ENCODE data around the gene MALSU1.

DNA sequence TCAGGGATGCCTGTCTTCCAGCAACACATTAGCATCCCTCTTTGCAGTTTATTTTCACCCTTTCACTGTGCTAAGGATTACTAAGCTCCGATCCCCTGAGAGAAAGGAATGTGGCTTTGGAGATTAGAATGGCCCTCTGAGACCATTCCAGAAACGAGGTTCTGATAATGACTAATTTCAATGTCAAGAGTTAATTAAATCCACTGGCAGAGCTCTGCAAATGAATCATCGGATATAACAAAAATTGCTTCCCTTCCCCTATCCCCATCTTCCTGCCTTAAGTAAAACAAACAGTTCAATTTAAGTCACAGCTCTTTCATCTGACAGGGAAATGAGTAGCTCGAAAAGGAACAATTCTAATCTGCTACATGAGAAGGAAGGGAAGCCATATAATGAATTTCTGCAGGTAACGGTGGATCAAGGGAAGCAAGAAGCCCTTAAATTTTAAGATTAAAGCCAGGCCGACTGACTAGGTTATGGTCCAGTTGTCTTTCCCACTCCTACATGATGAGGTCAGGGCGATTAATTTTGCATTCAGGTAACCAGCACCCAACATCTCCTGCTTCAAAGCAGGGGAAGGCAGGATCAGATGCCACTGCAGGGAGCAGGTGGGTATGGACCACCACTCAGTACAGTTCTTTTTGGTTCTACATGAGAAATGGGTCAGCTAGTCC, 50.5 kb downstream of the MALSU1 start:
- no peak for TF ChIP-seq ZFP36 (IDR thresholded peaks at IDR 0.05; ENCODE audit: borderline replicate concordance, low read depth, low read length, partially characterized antibody)
- TF ChIP-seq ZNF274 (CRISPR knock-in tag; IDR thresholded peaks at IDR 0.05) = no peak
- TF ChIP-seq SNRNP70 (IDR thresholded peaks at IDR 0.05; ENCODE audit: low read depth, low read length) = no peak
- TF ChIP-seq ZNF281 (CRISPR knock-in tag; IDR thresholded peaks at IDR 0.05; ENCODE audit: borderline replicate concordance) = no peak
- no peak for TF ChIP-seq CBX2 (IDR thresholded peaks at IDR 0.05; ENCODE audit: low read depth, low read length)
- no peak for TF ChIP-seq CBX2 (CRISPR knock-in tag; IDR thresholded peaks at IDR 0.05; ENCODE audit: low read depth)
- TF ChIP-seq POLR2A (IDR thresholded peaks at IDR 0.05; ENCODE audit: insufficient read depth in 1 of 2, low read depth in 2 of 2, low read length in 2 of 2) = no peak
- no peak for TF ChIP-seq CTCF (CRISPR knock-in tag; IDR thresholded peaks at IDR 0.05)
- no peak for TF ChIP-seq HHEX (CRISPR knock-in tag; IDR thresholded peaks at IDR 0.05)
- no peak for TF ChIP-seq ZSCAN31 (CRISPR knock-in tag; IDR thresholded peaks at IDR 0.05; ENCODE audit: low read depth)
- no peak for TF ChIP-seq ZNF207 (IDR thresholded peaks at IDR 0.05; ENCODE audit: borderline replicate concordance)
- TF ChIP-seq CBFB (CRISPR knock-in tag; IDR thresholded peaks at IDR 0.05) = no peak
- no peak for TF ChIP-seq RFXAP (CRISPR knock-in tag; IDR thresholded peaks at IDR 0.05; ENCODE audit: borderline replicate concordance)
- TF ChIP-seq THAP7 (CRISPR knock-in tag; IDR thresholded peaks at IDR 0.05) = no peak
